Kidney (tissue), 14 donors: ENCODE data around the gene NR6A1. TPM values are rescaled to one million over a fixed set of nuclear protein-coding genes. Genes with fewer than 3 reads are reported as not detected.

ENCODE experiments used
- DNase-seq, 5 donors: peaks; one replicate each; pipeline ENCODE4 v3.0.0-alpha.2; 2013 to 2020
- FAIRE-seq: peaks from 2 replicates; lab custom pipeline; 2012; peaks lifted over from hg19 to GRCh38; lab: Jason Lieb, UNC
- H3K27ac ChIP-seq, 2 donors: one replicate each; pipeline ENCODE4 v1.7.0; 2013; ENCODE audit warnings: low read depth in 2 of 2, low read length in 2 of 2, inconsistent platforms in 1 of 2
- H3K27me3 ChIP-seq: one replicate; pipeline ENCODE4 v1.7.1; 2013; ENCODE audit warnings: low read length, inconsistent platforms; ENCODE audit not compliant: control insufficient read depth, insufficient read depth
- H3K36me3 ChIP-seq, 3 donors: one replicate each; pipeline versions ENCODE4 v1.7.0 to v1.7.1; 2013; ENCODE audit warnings: low read length in 3 of 3, control low read depth in 1 of 3, inconsistent platforms in 1 of 3; ENCODE audit not compliant: insufficient read depth in 3 of 3, control insufficient read depth in 2 of 3
- H3K4me1 ChIP-seq, 3 donors: one replicate each; pipeline versions ENCODE4 v1.7.0 to v1.7.1; 2013; ENCODE audit warnings: low read length in 3 of 3, inconsistent platforms in 1 of 3, low read depth in 1 of 3; ENCODE audit not compliant: control insufficient read depth in 2 of 3, insufficient read depth in 2 of 3
- H3K4me3 ChIP-seq, 3 donors: one replicate each; pipeline versions ENCODE4 v1.7.0 to v1.8.1; 2013; ENCODE audit warnings: low read length in 3 of 3, control low read depth in 1 of 3, inconsistent platforms in 1 of 3
- H3K9ac ChIP-seq, 3 donors: one replicate each; pipeline versions ENCODE4 v1.7.0 to v1.7.1; 2013; ENCODE audit warnings: low read length in 3 of 3, control low read depth in 1 of 3, inconsistent platforms in 1 of 3
- H3K9me3 ChIP-seq, 3 donors: one replicate each; pipeline versions ENCODE4 v1.7.0 to v1.7.1; 2013; ENCODE audit warnings: low read length in 3 of 3, control low read depth in 1 of 3, inconsistent platforms in 1 of 3; ENCODE audit not compliant: control insufficient read depth in 2 of 3, insufficient read depth in 1 of 3
- CTCF ChIP-seq: IDR thresholded peaks from 3 replicates; pipeline ENCODE4 v1.5.1; 2012; ENCODE audit warnings: mild to moderate bottlenecking, moderate library complexity, borderline replicate concordance; ENCODE audit not compliant: insufficient read depth; ENCODE audit errors: extremely low read depth
- intact Hi-C: fragments of 100-400 bp; cut with DNase I; formaldehyde crosslinking; loops from one replicate; pipeline ENCODE4 v1.11.1; 2022
- polyA plus RNA-seq: library from polyadenylated mRNA; stranded (reverse); fragments of 350-450 nt; fragmentation: Illumina TruSeq; extraction: RNeasy Lipid Tissue Mini Kit (QIAGEN cat#74804); gene quantifications from one replicate; pipeline ENCODE4 v1.2.3, GENCODE V29; 2014; ENCODE audit warnings: low read depth, low replicate concordance; ENCODE audit not compliant: insufficient read depth
- total RNA-seq: library from RNA; stranded (reverse); fragmentation: NEBNext Ultra II Directional; extraction: Animal tissue kit (Norgen Biotek cat#: 25700); gene quantifications from one replicate; pipeline ENCODE4 v1.2.1, GENCODE V29; 2021
- donor health status: control.
- donor health status: control.
- donor health status: control.
- donor health status: control.
- donor health status: control.
- donor health status: DM: yes; HTN: yes; CAD: no.
- donor health status: Normal renal cell carcinoma (clear cell type).

NR6A1 gene
- total and polyA plus RNA-seq, 2 donors from 2014 or later = 1.2 to 3.5 TPM

DNA sequence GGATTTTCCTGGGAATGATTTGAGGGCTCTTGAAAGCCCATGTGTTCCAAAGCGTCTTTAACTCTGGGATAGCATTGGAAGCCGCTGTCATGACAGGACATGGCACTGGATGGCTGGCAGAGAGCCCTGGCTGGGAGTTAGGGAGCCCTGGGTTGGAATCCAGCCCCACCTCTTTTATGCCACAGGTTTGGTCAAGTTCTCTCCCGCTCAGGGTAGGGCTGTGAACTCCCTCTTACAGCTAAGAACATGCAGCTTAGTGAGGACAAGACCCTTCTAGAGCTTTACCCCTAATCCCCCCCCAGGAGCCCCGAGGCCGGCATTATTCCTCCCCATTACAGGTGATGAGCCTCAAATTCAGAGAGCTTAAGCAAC is 43.0 kb upstream of the NR6A1 start:
- Histone ChIP-seq H3K4me1 (no peaks in the 10 kb centered on the region), H3K4me3 (no peak overlapping the region), H3K27ac (no peak overlapping the region), H3K9ac (no peak overlapping the region), H3K36me3 (no peaks in the 10 kb centered on the region), H3K9me3 (no peaks in the 10 kb centered on the region), H3K27me3 (no peaks in the 10 kb centered on the region)
- DNase-seq (no peak), FAIRE-seq (no peak)
- intact Hi-C loops = no loop called here
- TF ChIP-seq CTCF = no peak

DNA sequence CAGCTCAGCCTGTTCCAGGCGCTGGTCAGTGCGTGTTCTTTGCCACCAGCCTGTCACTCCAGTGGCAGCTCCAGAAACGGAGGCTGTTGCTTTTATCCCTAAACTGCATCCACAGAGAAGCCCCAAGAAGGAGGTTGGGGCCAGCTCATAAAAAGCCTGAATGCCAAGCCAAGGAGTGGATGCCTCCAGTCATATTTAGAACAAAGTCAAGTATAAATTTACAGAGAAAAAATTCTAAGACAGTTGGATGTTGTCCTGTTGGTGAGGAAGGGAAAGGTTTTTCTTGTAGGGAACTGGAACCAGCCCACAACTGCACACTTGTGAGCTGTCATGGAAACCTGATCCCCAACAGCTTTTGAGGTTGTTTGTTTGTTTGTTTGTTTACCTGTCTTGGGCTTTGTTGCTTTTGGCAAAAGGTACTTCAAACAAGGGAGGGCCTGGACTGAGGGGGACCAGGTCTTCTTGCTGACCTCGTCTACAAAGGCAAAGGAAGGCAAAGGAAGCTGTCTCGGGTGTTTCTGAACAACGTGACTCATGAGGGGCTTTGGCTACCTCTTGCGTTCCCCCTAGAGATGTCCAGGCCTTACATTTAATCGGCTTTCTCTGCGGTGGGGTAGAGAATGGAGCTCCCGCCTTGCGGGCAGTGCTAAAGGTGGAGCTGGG is 42.5 kb upstream of the NR6A1 start:
- Histone ChIP-seq H3K4me1 (no peaks in the 10 kb centered on the region), H3K9me3 (no peaks in the 10 kb centered on the region), H3K27ac (no peak overlapping the region), H3K9ac (no peak overlapping the region), H3K36me3 (no peaks in the 10 kb centered on the region), H3K4me3 (no peak overlapping the region), H3K27me3 (no peaks in the 10 kb centered on the region)
- no peak for TF ChIP-seq CTCF
- intact Hi-C loops = no loop called here
- DNase-seq = no peak
- no peak for FAIRE-seq

DNA sequence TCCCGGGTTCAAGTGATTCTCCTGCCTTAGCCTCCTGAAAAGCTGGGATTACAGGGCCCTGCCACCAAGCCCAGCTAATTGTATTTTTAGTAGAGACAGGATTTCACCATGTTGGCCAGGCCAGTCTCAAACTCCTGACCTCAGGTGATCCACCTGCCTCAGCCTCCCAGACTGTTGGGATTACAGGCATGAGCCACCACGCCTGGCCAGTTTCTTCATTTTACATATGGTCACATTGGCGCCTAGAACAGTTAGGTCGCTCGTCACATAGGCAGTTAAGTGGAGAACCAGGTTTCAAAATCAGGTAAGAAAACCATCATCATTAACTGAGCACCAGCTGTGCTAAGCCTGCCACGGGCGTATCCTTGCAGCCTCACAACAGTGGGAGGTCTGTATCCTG is 41.9 kb upstream of the NR6A1 start:
- intact Hi-C loops = no loop called here
- H3K36me3 ChIP-seq = no peaks in the 10 kb centered on the region
- no peak overlapping the region for H3K4me3 ChIP-seq
- DNase-seq = peak in 1 of 5 donors; percentile 10
- no peak overlapping the region for H3K27ac ChIP-seq
- no peaks in the 10 kb centered on the region for H3K9me3 ChIP-seq
- FAIRE-seq = no peak
- H3K27me3 ChIP-seq = no peaks in the 10 kb centered on the region
- no peaks in the 10 kb centered on the region for H3K4me1 ChIP-seq
- H3K9ac ChIP-seq = no peak overlapping the region
- no peak for TF ChIP-seq CTCF

DNA sequence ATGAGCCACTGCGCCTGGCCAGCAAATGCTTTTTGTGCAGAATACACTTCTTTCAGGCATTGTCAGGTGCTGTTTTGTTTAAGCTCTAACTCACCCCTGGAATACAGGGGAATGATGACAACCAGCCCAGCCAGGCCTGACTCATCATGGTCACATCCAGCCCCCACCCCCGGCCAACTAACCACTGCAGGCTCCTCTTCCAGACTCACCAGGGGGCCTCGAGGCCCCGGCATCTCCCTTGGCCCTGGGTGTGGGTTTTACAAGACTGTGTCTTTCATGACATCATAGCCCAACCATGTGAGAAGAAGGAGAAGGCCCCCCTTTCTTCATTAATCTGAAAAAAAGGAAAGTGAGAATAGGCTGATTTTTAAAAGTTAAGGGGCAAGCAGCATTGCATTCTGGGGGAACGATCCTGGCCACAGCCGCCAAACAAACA is 41.3 kb upstream of the NR6A1 start:
- FAIRE-seq (no peak), DNase-seq (peak in 1 of 5 donors; percentile 68)
- H3K9ac ChIP-seq = no peak overlapping the region
- intact Hi-C loops = no loop called here
- H3K9me3 ChIP-seq = no peaks in the 10 kb centered on the region
- TF ChIP-seq CTCF = no peak
- H3K27ac ChIP-seq = no peak overlapping the region
- H3K4me1 ChIP-seq = no peaks in the 10 kb centered on the region
- H3K27me3 ChIP-seq = no peaks in the 10 kb centered on the region
- no peak overlapping the region for H3K4me3 ChIP-seq
- no peaks in the 10 kb centered on the region for H3K36me3 ChIP-seq
